ENCODE data around the gene CASP6.
"Not testable (repeated sequence)": the region's sequence is repeated elsewhere in the genome, so short reads cannot be mapped to it uniquely, and the experiment has no call there.

CASP6 gene

GRCh38 chr4:109718759-109719158 lies 15.5 kb upstream of the CASP6 start:
- DNase-seq = no peak

DNA sequence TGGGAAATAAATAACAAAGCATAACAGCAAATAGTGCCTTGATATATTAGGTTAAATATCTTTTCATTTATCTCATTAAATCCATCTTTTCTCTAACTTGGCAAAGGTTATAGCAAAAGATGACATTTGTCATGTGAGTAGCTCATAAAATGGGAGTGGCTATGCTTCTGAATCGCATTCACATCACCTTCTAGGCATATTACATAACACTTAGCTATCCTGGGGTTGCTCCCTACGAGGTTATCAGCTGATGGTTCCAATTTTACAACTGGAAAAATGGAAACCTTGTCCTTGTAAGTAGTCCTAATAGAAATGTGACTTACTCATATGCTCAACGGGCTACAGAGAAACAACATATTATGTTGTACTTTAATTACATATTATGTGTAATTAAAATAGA lies 10.3 kb upstream of the CASP6 start:
- DNase-seq = no peak

DNA sequence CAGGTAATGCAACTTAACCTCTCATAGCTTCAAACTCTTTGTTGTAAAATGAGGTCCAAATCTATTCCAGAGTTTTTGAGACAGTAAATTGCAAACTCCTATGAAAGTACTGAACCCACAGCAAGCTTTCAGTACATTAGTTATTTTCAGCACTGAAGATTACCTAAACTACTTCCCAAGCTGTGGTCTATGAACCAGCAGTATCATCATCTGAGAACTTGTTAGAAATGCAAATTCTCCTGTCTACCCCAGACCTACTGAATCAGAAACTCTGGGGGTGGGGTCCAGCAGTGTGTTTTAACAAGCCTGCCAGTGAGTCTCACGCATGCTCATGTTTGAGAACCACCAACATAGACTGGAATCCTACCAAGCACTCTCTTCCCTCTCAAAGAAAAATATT lies 5.7 kb upstream of the CASP6 start:
- DNase-seq = no peak

DNA sequence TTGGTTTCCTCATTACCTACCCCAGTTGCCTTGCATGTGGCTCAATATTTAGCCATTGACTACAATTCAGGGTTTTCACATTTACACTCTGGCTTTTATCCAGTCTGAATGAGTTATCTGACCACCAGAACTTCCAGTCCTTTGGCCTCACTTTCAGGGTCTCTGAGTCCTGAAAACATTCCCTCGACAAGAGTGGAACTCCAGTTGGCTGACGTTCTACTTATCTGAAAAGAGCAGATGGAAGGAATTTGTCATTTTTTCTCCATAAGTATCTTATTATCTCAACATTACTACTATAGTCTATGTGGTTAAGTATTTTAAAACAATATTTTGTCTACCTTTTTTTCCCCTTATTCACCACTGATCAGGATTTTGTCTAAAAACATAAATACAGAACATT lies 5.2 kb upstream of the CASP6 start:
- no peak for DNase-seq

DNA sequence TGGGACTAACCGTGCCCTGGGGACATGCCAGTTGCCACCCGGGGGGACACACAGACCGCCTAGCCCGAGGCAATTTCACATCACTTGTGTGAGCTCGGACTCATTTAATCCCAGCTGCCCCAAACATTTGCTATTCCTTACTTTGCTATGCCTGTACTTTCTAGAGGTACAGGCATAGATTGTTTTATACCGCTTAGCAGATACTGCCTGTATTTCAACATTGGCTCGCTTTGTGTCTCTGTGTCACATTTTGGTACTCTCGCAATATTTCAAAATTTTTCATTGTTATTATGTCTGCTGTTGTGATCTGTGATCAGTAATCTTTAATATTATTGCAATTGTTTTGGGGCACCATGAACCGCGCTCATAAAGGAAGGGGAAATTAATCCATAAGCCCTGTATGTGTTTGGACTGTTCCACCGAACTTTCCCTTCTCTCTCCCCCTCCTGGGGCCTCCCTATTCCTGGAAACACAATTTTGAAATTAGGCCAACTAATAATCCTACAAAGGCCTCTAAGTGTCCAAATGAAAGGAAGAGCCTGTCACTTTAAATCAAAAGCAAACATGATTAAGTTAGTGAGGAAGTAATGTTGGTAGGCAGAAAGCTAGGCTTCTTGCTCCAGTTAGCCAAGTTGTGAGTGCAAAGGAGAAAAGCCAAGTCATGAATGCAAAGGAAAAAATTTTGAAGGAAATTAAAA lies 568 bp upstream of the CASP6 start:
- DNase-seq = no peak

DNA sequence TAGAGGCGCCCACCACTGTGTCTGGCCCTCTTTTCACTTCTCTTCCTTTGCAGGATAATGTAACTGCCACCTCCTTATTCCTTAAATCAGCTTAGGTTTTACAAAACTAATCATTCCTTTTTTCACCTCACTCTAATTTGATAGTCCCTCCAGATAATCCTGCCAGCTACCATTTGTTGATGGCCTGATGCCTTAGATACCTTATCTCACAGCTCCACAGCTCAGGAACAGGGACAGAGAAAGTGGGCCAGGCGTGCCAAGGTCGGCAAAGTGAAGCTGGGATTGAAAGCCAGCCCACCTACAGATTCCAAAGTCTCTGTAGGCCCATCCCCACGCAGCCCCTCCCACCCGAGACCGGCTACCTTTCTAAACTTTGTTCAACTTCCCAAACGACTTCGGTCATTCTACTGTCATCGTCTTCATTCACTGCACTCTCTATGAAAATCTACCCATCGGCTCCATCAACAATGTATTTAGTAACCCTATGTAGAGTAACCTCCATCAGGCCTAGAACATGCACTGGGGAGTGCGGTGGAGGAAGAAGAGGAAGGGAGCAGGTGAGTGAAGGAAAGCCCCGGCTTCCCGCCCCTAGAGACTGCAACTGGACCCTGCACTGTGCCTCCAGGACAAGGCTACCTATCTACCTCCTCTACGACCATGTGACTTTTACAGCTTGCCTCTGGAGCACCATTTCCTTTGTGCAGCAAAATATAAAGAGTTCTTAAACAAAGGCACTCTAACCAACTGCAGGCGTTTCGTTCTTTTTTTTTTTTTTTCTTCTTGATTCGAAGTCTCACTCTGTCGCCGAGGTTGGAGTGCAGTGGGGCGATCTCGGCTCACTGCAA lies 1.5 kb downstream of the CASP6 start:
- no peak for DNase-seq

DNA sequence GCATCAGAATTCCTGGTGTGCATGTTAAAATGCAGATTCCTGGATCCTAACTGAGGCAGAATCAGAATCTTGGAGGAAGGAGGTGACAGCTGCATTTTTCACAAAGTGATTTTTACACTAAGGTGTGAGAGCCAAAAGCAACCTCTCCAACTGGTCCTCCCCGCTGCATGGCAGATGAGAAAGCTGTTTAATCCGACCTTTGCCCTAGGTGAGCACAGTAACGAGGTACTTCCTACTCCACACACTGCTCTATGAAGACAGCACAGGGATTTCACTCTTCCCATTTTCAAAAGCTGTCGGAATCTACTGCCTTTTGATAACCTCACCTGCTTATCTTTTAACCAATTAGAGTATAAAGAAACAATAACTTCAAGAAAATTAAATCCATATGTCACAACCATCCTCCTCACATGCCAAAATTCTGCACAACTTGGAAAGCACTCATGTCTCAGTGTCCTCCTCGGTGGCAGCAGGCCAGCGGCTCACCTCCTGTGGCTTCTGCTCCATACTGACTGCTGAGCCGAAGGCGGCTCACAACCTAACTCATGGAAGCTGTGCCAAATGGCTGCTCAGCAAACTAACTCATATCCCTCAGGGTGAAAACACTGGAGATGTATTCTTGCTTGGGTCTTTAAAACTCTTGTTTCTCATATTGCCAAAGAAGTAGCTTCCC lies 3.6 kb downstream of the CASP6 start:
- no peak for DNase-seq

DNA sequence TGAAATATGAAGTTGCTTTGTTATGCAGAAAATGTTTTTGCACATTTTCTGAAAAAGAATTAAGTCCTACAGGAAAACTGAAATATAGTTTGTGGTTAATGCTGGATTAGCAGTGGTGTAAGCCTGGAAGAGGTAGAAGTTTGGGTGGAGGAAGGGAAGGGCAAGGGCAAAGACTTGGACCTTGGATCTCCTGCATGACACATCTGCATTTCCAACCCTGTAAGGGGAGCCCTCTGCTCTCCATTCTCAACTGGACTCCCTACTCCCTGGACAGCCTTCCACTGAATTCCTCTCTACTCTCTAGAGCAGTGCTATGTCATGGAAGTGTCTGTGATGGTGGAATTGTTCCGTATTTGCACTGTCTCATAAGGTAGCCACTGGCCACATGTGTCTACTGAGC lies 4.6 kb downstream of the CASP6 start:
- DNase-seq = no peak

DNA sequence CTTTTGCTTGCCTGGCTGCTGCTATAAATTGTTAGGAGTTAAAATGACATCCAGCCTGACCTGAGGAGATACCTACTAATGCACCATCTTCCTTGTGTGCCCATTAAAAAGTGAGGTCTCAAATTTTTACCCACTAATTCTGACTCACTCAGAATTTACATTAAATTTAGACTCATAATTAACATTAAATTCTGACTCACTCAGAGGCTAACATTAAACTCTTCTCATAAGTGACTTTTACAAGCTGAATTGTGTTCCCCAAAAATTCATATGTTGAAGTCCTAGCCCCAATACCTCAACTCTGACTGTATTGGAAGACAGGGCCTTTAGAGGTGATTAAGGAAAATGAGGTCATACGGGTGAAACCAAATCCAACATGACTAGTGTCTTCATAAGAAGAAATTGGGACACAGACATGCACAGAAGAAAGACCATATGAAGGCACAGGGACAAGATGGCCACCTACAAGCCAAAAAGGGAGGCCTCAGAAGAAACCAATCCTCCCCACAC lies 11.8 kb downstream of the CASP6 start:
- no peak for DNase-seq

DNA sequence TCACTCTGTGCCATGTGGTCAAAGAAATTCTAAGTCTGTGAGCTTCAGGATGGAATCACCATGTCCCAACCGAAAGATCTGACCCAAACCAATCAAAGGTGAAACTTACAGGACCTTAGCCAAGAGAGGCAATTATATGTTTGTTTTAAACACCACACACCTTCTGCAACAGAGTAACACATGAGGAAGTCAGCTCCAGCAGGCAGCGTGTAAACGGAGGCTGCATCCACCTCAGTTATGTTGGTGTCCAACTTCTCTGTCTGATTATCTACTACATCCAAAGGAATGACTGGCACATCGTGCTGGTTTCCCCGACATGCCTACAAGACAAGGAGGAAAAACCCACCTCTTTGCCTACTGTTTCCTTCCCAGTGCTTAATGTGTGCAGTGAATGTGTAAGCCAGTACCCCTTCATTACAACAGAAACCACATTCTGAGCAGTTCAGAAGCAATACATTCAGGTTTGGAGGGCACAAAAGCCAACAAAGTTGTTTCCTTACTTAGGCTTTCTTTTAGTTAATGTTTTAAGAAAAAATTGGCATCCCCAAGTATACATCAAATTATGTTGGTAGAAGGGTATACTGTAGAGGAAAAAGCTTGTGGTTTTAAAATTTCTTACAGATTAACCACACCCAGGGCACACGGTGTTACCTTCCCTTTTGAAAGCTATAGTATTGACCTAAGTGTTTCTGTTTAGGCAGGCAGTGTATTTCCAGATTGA lies 12.4 kb downstream of the CASP6 start:
- no peak for DNase-seq

DNA sequence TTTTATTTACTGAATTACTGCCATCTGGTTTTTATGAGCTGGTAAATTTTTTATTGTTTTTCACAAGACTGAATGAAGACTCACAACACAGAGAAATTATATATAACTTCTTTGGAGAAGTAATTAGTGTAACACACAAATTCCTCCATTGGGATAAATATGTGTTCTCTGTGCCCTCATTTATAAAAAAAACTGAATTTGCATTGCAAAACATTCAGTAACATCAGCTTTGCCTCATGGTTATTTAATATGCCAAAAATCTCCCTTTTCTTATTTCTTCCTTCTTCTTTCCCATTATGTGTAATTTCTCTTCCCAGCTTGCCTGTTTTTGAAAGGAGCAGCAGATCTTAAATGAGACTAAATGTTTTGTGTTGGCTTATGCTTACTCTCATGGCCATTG lies 18.5 kb downstream of the CASP6 start:
- DNase-seq = no peak

GRCh38 chr4:109683621-109684253 lies 19.5 kb downstream of the CASP6 start:
- DNase-seq = no peak

DNA sequence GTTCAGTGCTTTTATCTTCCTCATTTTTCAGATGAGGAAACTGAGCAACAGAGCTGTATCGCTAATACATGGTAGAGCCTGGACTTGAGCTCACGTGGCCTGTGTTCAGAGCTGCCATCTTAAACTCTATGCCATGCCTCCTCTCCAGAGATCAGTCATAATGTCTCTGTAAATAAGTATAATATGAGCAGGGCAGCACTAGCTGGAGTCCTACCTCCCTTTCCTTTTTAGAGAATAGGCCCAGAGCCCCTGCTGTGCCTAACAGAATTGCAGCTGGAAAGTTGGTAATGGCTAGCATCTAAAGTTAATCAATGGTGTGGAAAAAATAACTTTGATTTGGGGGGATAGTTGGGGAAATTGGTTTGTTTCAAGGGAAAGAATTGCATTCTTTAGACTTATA lies 20.4 kb downstream of the CASP6 start:
- DNase-seq = no peak

GRCh38 chr4:109678925-109679324 lies 24.3 kb downstream of the CASP6 start:
- DNase-seq = not testable (repeated sequence)

DNA sequence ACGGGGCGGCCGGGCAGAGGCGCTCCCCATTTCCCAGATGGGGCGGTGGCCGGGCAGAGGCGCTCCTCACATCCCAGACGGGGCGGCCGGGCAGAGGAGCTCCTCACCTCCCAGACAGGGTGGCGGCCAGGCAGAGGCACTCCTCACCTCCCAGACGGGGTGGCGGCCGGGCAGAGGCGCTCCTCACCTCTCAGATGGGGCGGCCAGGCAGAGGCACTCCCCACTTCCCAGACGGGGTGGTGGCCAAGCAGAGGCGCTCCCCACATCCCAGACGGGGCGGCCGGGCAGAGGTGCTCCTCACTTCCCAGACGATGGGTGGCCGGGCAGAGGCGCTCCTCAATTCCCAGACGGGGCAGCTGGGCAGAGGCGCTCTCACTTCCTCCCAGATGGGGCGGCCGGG lies 24.8 kb downstream of the CASP6 start:
- DNase-seq = not testable (repeated sequence)

- DNase-seq = no peak
Measured at GRCh38 chr4:109676886-109677285, 26.4 kb downstream of the CASP6 start.

DNA sequence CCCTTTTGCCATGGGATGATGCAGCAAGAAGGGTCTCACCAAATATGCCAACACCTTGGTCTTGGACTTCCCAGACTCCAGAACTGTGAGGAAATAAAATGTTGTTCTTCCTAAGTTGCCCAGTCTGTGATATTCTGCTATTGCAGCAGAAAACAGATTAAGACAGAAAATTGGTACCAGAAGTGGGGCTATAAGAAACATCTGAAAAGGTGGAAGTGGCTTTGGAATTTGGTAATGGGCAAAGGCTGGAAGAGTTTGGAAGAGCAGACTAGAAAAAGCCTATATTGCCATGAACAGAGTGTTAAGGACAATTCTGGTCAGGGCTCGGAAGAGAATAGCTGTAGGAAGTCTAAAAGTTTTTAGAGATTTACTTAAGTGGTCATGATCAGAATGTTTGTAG lies 27.4 kb downstream of the CASP6 start:
- no peak for DNase-seq

DNA sequence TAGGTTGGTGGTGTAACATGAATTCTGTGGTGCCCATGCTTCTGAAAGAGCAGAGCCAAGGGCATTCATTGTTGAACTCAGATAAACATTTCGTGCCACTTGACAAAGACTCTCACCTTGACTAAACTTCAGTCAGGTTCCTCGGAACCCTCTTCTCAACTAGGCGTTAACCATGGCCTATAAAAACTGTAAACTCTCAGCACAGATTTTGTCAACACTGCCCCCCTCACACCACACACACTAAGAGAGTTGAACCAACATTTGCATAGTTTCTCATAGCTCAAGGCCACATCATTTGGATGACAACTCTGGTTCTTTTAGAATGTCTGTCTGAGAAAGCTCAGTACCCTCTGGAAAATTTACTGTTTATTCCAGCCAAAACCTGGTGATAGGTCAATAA lies 28.1 kb downstream of the CASP6 start:
- no peak for DNase-seq

DNA sequence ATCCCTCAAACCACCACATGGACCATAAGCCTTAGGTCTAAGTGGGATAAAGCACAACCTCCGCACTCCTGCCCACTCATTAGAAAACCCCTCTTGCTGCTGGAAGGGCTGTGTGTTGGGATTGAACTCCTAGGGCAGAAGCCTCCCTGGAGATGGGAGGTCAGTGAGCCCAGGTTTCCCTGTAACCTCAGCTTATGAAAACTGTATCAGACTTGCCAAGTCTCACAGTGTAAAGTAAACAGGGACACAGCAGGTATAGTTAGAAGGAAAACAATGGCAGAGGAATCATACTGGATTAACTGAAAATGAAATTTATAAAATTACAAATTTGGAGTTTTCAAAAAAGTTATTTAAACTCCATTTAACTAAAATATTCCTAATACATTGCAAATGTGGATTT lies 29.9 kb downstream of the CASP6 start:
- no peak for DNase-seq

- DNase-seq = no peak
Measured at GRCh38 chr4:109672169-109672930, 30.9 kb downstream of the CASP6 start.

GRCh38 chr4:109671350-109671749 lies 31.9 kb downstream of the CASP6 start:
- DNase-seq = no peak
